Measurements from ENCODE around the gene FAM162B.
"Not testable (repeated sequence)": the region's sequence is repeated elsewhere in the genome, so short reads cannot be mapped to it uniquely, and the experiment has no call there.

The FAM162B gene

GRCh38 chr6:116763906-116764628 lies 1.5 kb downstream of the FAM162B start:
- no peak for DNase-seq (ENCODE audit: low read depth)
- TF ChIP-seq, protein P1, sequence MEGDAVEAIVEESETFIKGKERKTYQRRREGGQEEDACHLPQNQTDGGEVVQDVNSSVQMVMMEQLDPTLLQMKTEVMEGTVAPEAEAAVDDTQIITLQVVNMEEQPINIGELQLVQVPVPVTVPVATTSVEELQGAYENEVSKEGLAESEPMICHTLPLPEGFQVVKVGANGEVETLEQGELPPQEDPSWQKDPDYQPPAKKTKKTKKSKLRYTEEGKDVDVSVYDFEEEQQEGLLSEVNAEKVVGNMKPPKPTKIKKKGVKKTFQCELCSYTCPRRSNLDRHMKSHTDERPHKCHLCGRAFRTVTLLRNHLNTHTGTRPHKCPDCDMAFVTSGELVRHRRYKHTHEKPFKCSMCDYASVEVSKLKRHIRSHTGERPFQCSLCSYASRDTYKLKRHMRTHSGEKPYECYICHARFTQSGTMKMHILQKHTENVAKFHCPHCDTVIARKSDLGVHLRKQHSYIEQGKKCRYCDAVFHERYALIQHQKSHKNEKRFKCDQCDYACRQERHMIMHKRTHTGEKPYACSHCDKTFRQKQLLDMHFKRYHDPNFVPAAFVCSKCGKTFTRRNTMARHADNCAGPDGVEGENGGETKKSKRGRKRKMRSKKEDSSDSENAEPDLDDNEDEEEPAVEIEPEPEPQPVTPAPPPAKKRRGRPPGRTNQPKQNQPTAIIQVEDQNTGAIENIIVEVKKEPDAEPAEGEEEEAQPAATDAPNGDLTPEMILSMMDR (IDR thresholded peaks at IDR 0.05; ENCODE audit: control insufficient read depth, extremely low read depth, insufficient read depth), result no peak
- H3K4me3 ChIP-seq (ENCODE audit: low read depth, low read length), result no peak overlapping the region

DNA sequence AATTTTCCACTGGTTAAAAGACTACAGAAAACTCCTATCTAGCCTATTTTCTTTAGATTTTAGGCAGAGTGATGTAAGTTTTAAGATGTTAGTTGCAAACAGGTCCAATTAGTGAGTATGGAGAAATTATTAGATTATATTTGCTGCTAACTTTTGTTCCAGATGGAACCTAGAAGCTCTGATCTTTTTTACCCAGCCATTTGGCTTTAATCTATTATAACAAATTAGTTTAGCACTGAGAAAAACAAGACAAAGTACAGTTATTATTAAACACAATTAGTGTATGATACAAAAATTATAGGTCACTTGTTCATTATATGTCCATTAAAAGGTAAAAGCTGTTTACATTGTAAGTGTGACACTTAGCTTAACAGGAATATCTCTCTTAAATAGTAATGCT lies 2.5 kb downstream of the FAM162B start:
- no peak overlapping the region for H3K4me3 ChIP-seq (ENCODE audit: low read depth, low read length)
- no peak for DNase-seq (ENCODE audit: low read depth)
- TF ChIP-seq, protein P1 (IDR thresholded peaks at IDR 0.05; ENCODE audit: control insufficient read depth, extremely low read depth, insufficient read depth), result no peak

- H3K4me3 ChIP-seq (ENCODE audit: low read depth, low read length), result no peak overlapping the region
- TF ChIP-seq, protein P1 (IDR thresholded peaks at IDR 0.05; ENCODE audit: control insufficient read depth, extremely low read depth, insufficient read depth), result no peak
- no peak for DNase-seq (ENCODE audit: low read depth)
Observed at GRCh38 chr6:116762235-116762634, 3.3 kb downstream of the FAM162B start.

- TF ChIP-seq, protein P1 (IDR thresholded peaks at IDR 0.05; ENCODE audit: control insufficient read depth, extremely low read depth, insufficient read depth), result no peak
- no peak overlapping the region for H3K4me3 ChIP-seq (ENCODE audit: low read depth, low read length)
- no peak for DNase-seq (ENCODE audit: low read depth)
Observed at GRCh38 chr6:116761779-116762178, 3.7 kb downstream of the FAM162B start.

GRCh38 chr6:116745176-116745575 lies 20.3 kb downstream of the FAM162B start:
- DNase-seq (ENCODE audit: low read depth), result no peak
- TF ChIP-seq, protein P1 (IDR thresholded peaks at IDR 0.05; ENCODE audit: control insufficient read depth, extremely low read depth, insufficient read depth), result no peak
- H3K4me3 ChIP-seq (ENCODE audit: low read depth, low read length), result no peak overlapping the region

- H3K4me3 ChIP-seq (ENCODE audit: low read depth, low read length), result no peak overlapping the region
- TF ChIP-seq, protein P1 (IDR thresholded peaks at IDR 0.05; ENCODE audit: control insufficient read depth, extremely low read depth, insufficient read depth), result no peak
- no peak for DNase-seq (ENCODE audit: low read depth)
Observed at GRCh38 chr6:116741571-116741970, 23.9 kb downstream of the FAM162B start.

DNA sequence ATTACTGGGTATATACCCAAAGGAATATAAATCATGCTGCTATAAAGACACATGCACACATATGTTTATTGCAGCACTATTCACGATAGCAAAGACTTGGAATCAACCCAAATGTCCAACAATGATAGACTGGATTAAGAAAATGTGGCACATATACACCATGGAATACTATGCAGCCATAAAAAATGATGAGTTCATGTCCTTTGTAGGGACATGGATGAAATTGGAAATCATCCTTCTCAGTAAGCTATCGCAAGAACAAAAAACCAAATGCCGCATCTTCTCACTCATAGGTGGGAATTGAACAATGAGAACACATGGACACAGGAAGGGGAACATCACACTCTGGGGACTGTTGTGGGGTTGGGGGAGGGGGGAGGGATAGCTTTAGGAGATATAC lies 25.0 kb downstream of the FAM162B start:
- not testable (repeated sequence) for DNase-seq (ENCODE audit: low read depth); H3K4me3 ChIP-seq (ENCODE audit: low read depth, low read length)

Measured in LNCaP clone FGC (cell line).